Measurements from ENCODE around the gene ATG9B. TPM values are rescaled to one million over a fixed set of nuclear protein-coding genes. Genes with fewer than 3 reads are reported as not detected.
A peak's percentile ranks its signal among the peaks of the same experiment; 100 is the strongest.

ATG9B gene
- total RNA-seq, 1 experiment from 2014 or later = 2.1 TPM

- TF ChIP-seq ZNF274 (IDR thresholded peaks at IDR 0.05; ENCODE audit: low read depth, low read length) (no peak), POLR2AphosphoS5 (IDR thresholded peaks at IDR 0.05; ENCODE audit: low read depth, low read length) (peak; percentile 55), SIN3A (IDR thresholded peaks at IDR 0.05; ENCODE audit: low read depth) (no peak), EZH2phosphoT487 (IDR thresholded peaks at IDR 0.05; ENCODE audit: borderline replicate concordance) (no peak)
Measured at GRCh38 chr7:151038951-151039849, 14.9 kb upstream of the ATG9B start (continued).

- CTCF ChIA-PET = no interaction called here
- H3K9me2 ChIP-seq (ENCODE audit: insufficient read depth) = no peaks in the 10 kb centered on the region
- TF ChIP-seq ZNF274 (IDR thresholded peaks at IDR 0.05; ENCODE audit: low read depth, low read length) (no peak), POLR2A (IDR thresholded peaks at IDR 0.05; ENCODE audit: borderline replicate concordance, extremely low read depth, insufficient read depth, insufficient read length) (no peak), TCF7L2 (IDR thresholded peaks at IDR 0.05; ENCODE audit: borderline replicate concordance, extremely low read depth, insufficient read depth, insufficient read length) (no peak)
- peaks cover 3 to 10% of the 10 kb centered on the region in 2 experiments; a peak in 2 of 4 replicates for H3K36me3 ChIP-seq (ENCODE audit: control insufficient read depth in 1 of 2, insufficient read depth in 2 of 2, low read length in 2 of 2)
- peaks cover 16 to 23% of the 10 kb centered on the region in 2 experiments for H3K4me1 ChIP-seq (ENCODE audit: control insufficient read depth in 1 of 2, insufficient read depth in 2 of 2, low read length in 2 of 2)
- no peak overlapping the region for H3K27ac ChIP-seq (ENCODE audit: low read depth, low read length)
- no peaks in the 10 kb centered on the region for H3K9me3 ChIP-seq (ENCODE audit: control insufficient read depth in 1 of 2, insufficient read depth in 1 of 2, low read depth in 1 of 2, low read length in 2 of 2)
- no peaks in the 10 kb centered on the region for H3K79me2 ChIP-seq (ENCODE audit: insufficient read depth, low read length)
- POLR2A ChIA-PET = no interaction called here
- ATAC-seq (no peak), DNase-seq (ENCODE audit: low read depth, low spot score) (no peak)
- H3K9ac ChIP-seq (ENCODE audit: low read length) = no peak overlapping the region
- BruUV-seq (replicated peaks) = no TSS peak
- H3K4me3 ChIP-seq (replicated peaks in 1 of 2; ENCODE audit: low read depth in 1 of 2, low read length in 2 of 2) = no peak overlapping the region
- H3K27me3 ChIP-seq (ENCODE audit: insufficient read depth, low read length) = no peaks in the 10 kb centered on the region
- no peaks in the 10 kb centered on the region for H4K20me1 ChIP-seq (ENCODE audit: insufficient read depth)
- RAD21 ChIA-PET (ENCODE audit: low non-redundant PET in 1 of 2, low total read pairs in 2 of 2, uncharacterized antibody in 2 of 2, unreplicated experiment in 2 of 2) = no interaction called here
- H2AFZ ChIP-seq (ENCODE audit: low read depth, low read length, poor library complexity, severe bottlenecking) = no peak overlapping the region
- intact Hi-C loops (cut with micrococcal nuclease) = no loop called here
- no peak overlapping the region for H3K4me2 ChIP-seq (ENCODE audit: low read length)
Measured at GRCh38 chr7:151035902-151036301, 11.6 kb upstream of the ATG9B start.
